Adrenal gland (tissue), 12 donors: Measurements from ENCODE around the gene AGBL1. TPM values are rescaled to one million over a fixed set of nuclear protein-coding genes. Genes with fewer than 3 reads are reported as not detected.

Experiments
- DNase-seq, 7 donors: peaks; one replicate each; pipeline ENCODE4 v3.0.0-alpha.2; 2019 to 2020
- H3K27ac ChIP-seq, 5 donors: fragments of 200-600 bp; sonication (generic) in 4 of 5; 1 replicate in 3 of 5; 2 replicates in 2 of 5; pipeline versions ENCODE4 v1.5.1 to v1.8.0; 2016 to 2020; ENCODE audit warnings: mild to moderate bottlenecking in 1 of 5
- H3K27me3 ChIP-seq: fragments of 200-600 bp; 2 replicates; pipeline ENCODE4 v1.8.0; 2021
- H3K36me3 ChIP-seq, 2 donors: fragments of 200-600 bp; replicated peaks in 1 of 2; 1 replicate in 1 of 2; 2 replicates in 1 of 2; pipeline versions ENCODE4 v1.5.1 to v1.8.0; 2018 to 2022
- H3K4me1 ChIP-seq, 2 donors: fragments of 200-600 bp; replicated peaks in 1 of 2; 1 replicate in 1 of 2; 2 replicates in 1 of 2; pipeline versions ENCODE4 v1.5.1 to v1.8.0; 2018 to 2021
- H3K4me3 ChIP-seq, 4 donors: fragments of 200-600 bp; sonication (generic) in 3 of 4; one replicate each; pipeline ENCODE4 v1.5.1; 2016 to 2018
- H3K9me3 ChIP-seq, 3 donors: fragments of 200-600 bp; sonication (generic) in 1 of 3; replicated peaks in 1 of 3; 1 replicate in 2 of 3; 2 replicates in 1 of 3; pipeline versions ENCODE4 v1.5.1 to v1.8.0; 2016 to 2021
- CTCF ChIP-seq, 6 experiments: fragments of 450-650 bp in 4 of 6; fragments of 200-600 bp in 2 of 6; sonication (generic) in 1 of 6; IDR thresholded peaks; 1 replicate in 5 of 6; 2 replicates in 1 of 6; pipeline versions ENCODE4 v1.5.1 to v1.8.0; 2016 to 2021; ENCODE audit warnings: antibody characterized with exemption in 6 of 6, mild to moderate bottlenecking in 2 of 6, moderate library complexity in 1 of 6
- POLR2A ChIP-seq, 2 donors: fragments of 450-650 bp; IDR thresholded peaks; one replicate each; pipeline ENCODE4 v1.6.1; 2017; ENCODE audit warnings: antibody characterized with exemption in 2 of 2, mild to moderate bottlenecking in 2 of 2, moderate library complexity in 1 of 2
- WGBS, 4 donors: extraction: QIAGEN DNeasy Blood & Tissue Kit in 2 of 4; methylation state at CpG; one replicate each; pipeline versions ENCODE4 v1.1.5 to v1.1.7; 2013 to 2017; 5-methylcytosine and 5-hydroxymethylcytosine counted together
- intact Hi-C, 2 donors: fragments of 100-400 bp; cut with DNase I; formaldehyde crosslinking; loops; one replicate each; pipeline versions ENCODE4 v1.14.1 to v1.15.0; 2022 to 2023
- polyA plus RNA-seq, 3 donors: library from polyadenylated mRNA; stranded (reverse); fragments of 200-250 nt in 2 of 3; fragments of 350-450 nt in 1 of 3; fragmentation: Illumina TruSeq in 1 of 3; extraction: RNeasy Lipid Tissue Mini Kit (QIAGEN cat#74804) in 1 of 3; gene quantifications; one replicate each; pipeline ENCODE4 v1.2.3, GENCODE V29; 2013 to 2014
- total RNA-seq, 9 donors: library from RNA; depleted of rRNA in 4 of 9; stranded (reverse); fragments of >200 nt in 4 of 9; fragments of 120-200 nt in 1 of 9; fragmentation: NEBNext Ultra II Directional in 1 of 9; extraction: Animal tissue kit (Norgen Biotek cat#: 25700) in 1 of 9; gene quantifications; one replicate each; pipeline versions ENCODE4 v1.1.0 to v1.2.4, GENCODE V29; 2013 to 2023
- donor health status: healthy with polysubstance abuse.
- donor health status: Bipolar disorder and iron deficiency.
- donor health status: DM: yes; HTN: yes; CAD: no.
- donor health status: DM: no; HTN: no; CAD: no.
- donor health status: DM: no; HTN: no; CAD: no.
- donor health status: DM: yes; HTN: yes; CAD: no.

AGBL1 gene
- total and polyA plus RNA-seq, 12 donors = 0.04 to 0.07 (median 0.06) TPM; not detected in 9

GRCh38 chr15:86830304-86830703 is 750.6 kb downstream of the AGBL1 start:
- intact Hi-C loops = no loop called here
- TF ChIP-seq POLR2A (IDR thresholded peaks at IDR 0.05) (no peak), CTCF (IDR thresholded peaks at IDR 0.05) (no peak)
- WGBS, 4 donors = 71 to 92% (median 83%) methylated on average over 1 of the region's 1 CpG

GRCh38 chr15:86833595-86833994 is 753.9 kb downstream of the AGBL1 start:
- H3K27ac ChIP-seq = no peak overlapping the region
- no peak overlapping the region for H3K4me3 ChIP-seq
- intact Hi-C loops = no loop called here
- peaks cover 0 to 6% of the 10 kb centered on the region in 2 donors for H3K4me1 ChIP-seq
- no peak for TF ChIP-seq POLR2A (IDR thresholded peaks at IDR 0.05)
- no peak for DNase-seq
- no peaks in the 10 kb centered on the region for H3K36me3 ChIP-seq
- no peaks in the 10 kb centered on the region for H3K9me3 ChIP-seq
- no peaks in the 10 kb centered on the region for H3K27me3 ChIP-seq
- WGBS, 4 donors = 54 to 81% (median 64%) methylated on average over 2 of the region's 2 CpGs

More at GRCh38 chr15:86830304-86830703, 750.6 kb downstream of the AGBL1 start:
- Histone ChIP-seq H3K9me3 (no peaks in the 10 kb centered on the region), H3K4me3 (no peak overlapping the region), H3K27ac (no peak overlapping the region), H3K4me1 (no peaks in the 10 kb centered on the region), H3K27me3 (no peaks in the 10 kb centered on the region), H3K36me3 (no peaks in the 10 kb centered on the region)
- DNase-seq = no peak

GRCh38 chr15:86834115-86834863 is 754.6 kb downstream of the AGBL1 start:
- H3K9me3 ChIP-seq = no peaks in the 10 kb centered on the region
- H3K4me3 ChIP-seq = no peak overlapping the region
- WGBS, 4 donors = 78 to 85% (median 83%) methylated on average over 7 of the region's 7 CpGs
- peaks cover 0 to 6% of the 10 kb centered on the region in 2 donors for H3K4me1 ChIP-seq
- H3K27me3 ChIP-seq = no peaks in the 10 kb centered on the region
- no peak overlapping the region for H3K27ac ChIP-seq
- intact Hi-C loops = no loop called here
- TF ChIP-seq POLR2A (IDR thresholded peaks at IDR 0.05) (no peak), CTCF (IDR thresholded peaks at IDR 0.05) (no peak)
- DNase-seq = no peak
- H3K36me3 ChIP-seq = no peaks in the 10 kb centered on the region

- Histone ChIP-seq H3K27ac (no peak overlapping the region), H3K27me3 (no peaks in the 10 kb centered on the region), H3K4me1 (peaks cover 0 to 6% of the 10 kb centered on the region in 2 donors), H3K9me3 (no peaks in the 10 kb centered on the region), H3K36me3 (no peaks in the 10 kb centered on the region), H3K4me3 (no peak overlapping the region)
- intact Hi-C loops = no loop called here
- 37 to 54% (median 42%) methylated on average over 4 of the region's 4 CpGs for WGBS, 4 donors
- no peak for TF ChIP-seq CTCF (IDR thresholded peaks at IDR 0.05)
- no peak for TF ChIP-seq POLR2A (IDR thresholded peaks at IDR 0.05)
- peak in 1 of 7 donors; percentile 1 for DNase-seq
Observed at GRCh38 chr15:86837294-86838061, 757.8 kb downstream of the AGBL1 start.
